ENCODE measurements around the gene AP2A2. TPM values are rescaled to one million over a fixed set of nuclear protein-coding genes. Genes with fewer than 3 reads are reported as not detected.

AP2A2 gene
- total RNA-seq, 4 donors from 2014 or later, result 21.2 to 26.1 (median 25.7) TPM

GRCh38 chr11:1053121-1053901, 127.6 kb downstream of the AP2A2 start:
- in situ Hi-C loops (cut with MboI; ENCODE audit: low sequenced_read_pairs in 4 of 4), result no loop called here
- peak in 1 of 2 donors; percentile 7 for DNase-seq

GRCh38 chr11:1054143-1055108, 128.8 kb downstream of the AP2A2 start:
- DNase-seq (no peak), ATAC-seq (no peak)
- TF ChIP-seq POLR2A (IDR thresholded peaks at IDR 0.05), result no peak
- TF ChIP-seq CTCF (IDR thresholded peaks at IDR 0.05 in 4 of 5, conservative IDR thresholded peaks at IDR 0.05 in 1 of 5), result no peak
- intact Hi-C loops (cut with DNase I; ENCODE audit: low total_unique reads) (no loop called here), in situ Hi-C loops (cut with MboI; ENCODE audit: low sequenced_read_pairs in 4 of 4) (no loop called here)
- Histone ChIP-seq H3K9me3 (no peaks in the 10 kb centered on the region), H3K4me3 (no peak overlapping the region), H3K4me1 (no peaks in the 10 kb centered on the region), H3K36me3 (no peaks in the 10 kb centered on the region), H3K27me3 (peaks cover 21 to 32% (median 31%) of the 10 kb centered on the region in 3 donors), H3K27ac (no peak overlapping the region)

More at GRCh38 chr11:1053121-1053901, 127.6 kb downstream of the AP2A2 start:
- TF ChIP-seq CTCF (IDR thresholded peaks at IDR 0.05 in 4 of 5, conservative IDR thresholded peaks at IDR 0.05 in 1 of 5) (no peak), POLR2A (IDR thresholded peaks at IDR 0.05) (no peak)
- Histone ChIP-seq H3K4me3 (no peak overlapping the region), H3K36me3 (no peaks in the 10 kb centered on the region), H3K4me1 (no peaks in the 10 kb centered on the region), H3K27me3 (peaks cover 26 to 33% (median 29%) of the 10 kb centered on the region in 3 donors), H3K9me3 (no peaks in the 10 kb centered on the region), H3K27ac (no peak overlapping the region)
- ATAC-seq, result no peak
- intact Hi-C loops (cut with DNase I; ENCODE audit: low total_unique reads), result no loop called here

- Histone ChIP-seq H3K4me3 (no peak overlapping the region), H3K9me3 (no peaks in the 10 kb centered on the region), H3K27ac (no peak overlapping the region), H3K4me1 (no peaks in the 10 kb centered on the region), H3K36me3 (no peaks in the 10 kb centered on the region), H3K27me3 (peaks cover 21 to 28% (median 23%) of the 10 kb centered on the region in 3 donors)
- TF ChIP-seq POLR2A (IDR thresholded peaks at IDR 0.05) (no peak), CTCF (IDR thresholded peaks at IDR 0.05 in 4 of 5, conservative IDR thresholded peaks at IDR 0.05 in 1 of 5) (no peak)
- DNase-seq (no peak), ATAC-seq (no peak)
- in situ Hi-C loops (cut with MboI; ENCODE audit: low sequenced_read_pairs in 4 of 4), result no loop called here
- intact Hi-C loops (cut with DNase I; ENCODE audit: low total_unique reads), result no loop called here
These were observed 129.5 kb downstream of the AP2A2 start for GRCh38 chr11:1055109-1055703.

GRCh38 chr11:1055990-1056771, 130.5 kb downstream of the AP2A2 start:
- peaks cover 21 to 27% (median 21%) of the 10 kb centered on the region in 3 donors for H3K27me3 ChIP-seq
- ATAC-seq, result no peak

More at GRCh38 chr11:1055990-1056771, 130.5 kb downstream of the AP2A2 start:
- H3K27ac ChIP-seq, result no peak overlapping the region
- no peaks in the 10 kb centered on the region for H3K36me3 ChIP-seq
- intact Hi-C loops (cut with DNase I; ENCODE audit: low total_unique reads) (no loop called here), in situ Hi-C loops (cut with MboI; ENCODE audit: low sequenced_read_pairs in 4 of 4) (no loop called here)
- no peak for DNase-seq
- no peaks in the 10 kb centered on the region for H3K9me3 ChIP-seq
- no peak overlapping the region for H3K4me3 ChIP-seq
- H3K4me1 ChIP-seq, result no peaks in the 10 kb centered on the region
- TF ChIP-seq POLR2A (IDR thresholded peaks at IDR 0.05) (no peak), CTCF (IDR thresholded peaks at IDR 0.05 in 4 of 5, conservative IDR thresholded peaks at IDR 0.05 in 1 of 5) (no peak)
